Left forelimb (tissue), 1 donor: Measurements from ENCODE around the gene STH.
"Not testable (repeated sequence)": the region's sequence is repeated elsewhere in the genome, so short reads cannot be mapped to it uniquely, and the experiment has no call there.

Source experiments
- DNase-seq: peaks from one replicate; pipeline ENCODE4 v3.0.0-alpha.2; 2018; ENCODE audit warnings: low spot score

The STH gene

GRCh38 chr17:45998987-45999899 is at the start of gene STH:
TSS of gene STH (plus strand) at chr17:45999250. CDS start at chr17:45999280, 30 bp downstream.
- no peak for DNase-seq

GRCh38 chr17:45949755-45950320 is 49.2 kb upstream of the STH start:
- no peak for DNase-seq

- DNase-seq: no peak
These were observed 48.2 kb upstream of the STH start for GRCh38 chr17:45950888-45951287.

GRCh38 chr17:45951403-45951802 is 47.6 kb upstream of the STH start:
- no peak for DNase-seq

- no peak for DNase-seq
These were observed 47.1 kb upstream of the STH start for GRCh38 chr17:45951941-45952340.

- no peak for DNase-seq
These were observed 46.2 kb upstream of the STH start for GRCh38 chr17:45952814-45953320.

- DNase-seq: no peak
These were observed 45.5 kb upstream of the STH start for GRCh38 chr17:45953561-45953960.

GRCh38 chr17:45954914-45955313 is 44.1 kb upstream of the STH start:
- no peak for DNase-seq

- no peak for DNase-seq
These were observed 43.7 kb upstream of the STH start for GRCh38 chr17:45955326-45955725.

- no peak for DNase-seq
These were observed 43.0 kb upstream of the STH start for GRCh38 chr17:45956090-45956489.

- not testable (repeated sequence) for DNase-seq
These were observed 42.3 kb upstream of the STH start for GRCh38 chr17:45956746-45957145.

- DNase-seq: no peak
These were observed 40.7 kb upstream of the STH start for GRCh38 chr17:45958307-45958706.

GRCh38 chr17:45958994-45959665 is 39.9 kb upstream of the STH start:
- DNase-seq: no peak

GRCh38 chr17:45960311-45960710 is 38.7 kb upstream of the STH start:
- DNase-seq: no peak

GRCh38 chr17:45961206-45961605 is 37.8 kb upstream of the STH start:
- DNase-seq: no peak

GRCh38 chr17:45962221-45962972 is 36.7 kb upstream of the STH start:
- no peak for DNase-seq

- DNase-seq: no peak
These were observed 35.8 kb upstream of the STH start for GRCh38 chr17:45963283-45963682.

GRCh38 chr17:45963889-45964288 is 35.2 kb upstream of the STH start:
- DNase-seq: no peak

- DNase-seq: no peak
These were observed 34.4 kb upstream of the STH start for GRCh38 chr17:45964634-45965033.

GRCh38 chr17:45965812-45966211 is 33.2 kb upstream of the STH start:
- no peak for DNase-seq

GRCh38 chr17:45966606-45967280 is 32.3 kb upstream of the STH start:
- no peak for DNase-seq
